ENCODE data around the gene SLC8A1.

DNA sequence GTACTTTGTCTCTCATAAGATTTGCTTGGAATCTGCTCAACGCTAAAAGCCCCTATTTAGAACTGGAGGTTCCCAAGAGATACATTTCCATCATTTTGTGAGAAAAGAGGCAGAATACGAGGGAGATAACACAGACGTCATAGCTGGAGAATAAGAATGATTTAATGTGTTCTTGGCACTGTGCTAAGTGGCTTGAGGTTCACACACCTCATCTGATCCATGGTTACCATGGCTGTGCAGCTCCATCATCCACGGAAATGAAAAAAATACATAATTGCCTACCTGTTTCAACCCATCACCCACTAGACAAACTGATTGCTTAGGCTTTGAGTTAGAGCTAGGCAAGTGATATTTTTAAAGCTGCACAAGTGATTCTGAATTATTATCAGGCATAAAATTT, 227.6 kb downstream of the SLC8A1 start:
- TF ChIP-seq POLR2A (IDR thresholded peaks at IDR 0.05; ENCODE audit: low read length) (no peak), GATA1 (IDR thresholded peaks at IDR 0.05; ENCODE audit: low read depth, low read length) (no peak)

Measured in erythroblast (primary cell).